AG09319 (cell line): ENCODE results near the gene MFNG.
A peak's percentile ranks its signal among the peaks of the same experiment; 100 is the strongest.

Experiments
- DNase-seq: peaks from one replicate; pipeline ENCODE4 v3.0.0-alpha.2; 2010; ENCODE audit warnings: low read depth; ENCODE audit errors: extremely low read depth
- CTCF ChIP-seq: IDR thresholded peaks from 2 replicates; pipeline ENCODE4 v1.5.1; 2011; ENCODE audit warnings: low read depth, mild to moderate bottlenecking, inconsistent platforms, low read length, moderate library complexity

MFNG gene

GRCh38 chr22:37476389-37477329 lies 9.5 kb downstream of the MFNG start:
- DNase-seq = no peak
- TF ChIP-seq CTCF = no peak

GRCh38 chr22:37474447-37475090 lies 11.6 kb downstream of the MFNG start:
- TF ChIP-seq CTCF = no peak
- DNase-seq = no peak

DNA sequence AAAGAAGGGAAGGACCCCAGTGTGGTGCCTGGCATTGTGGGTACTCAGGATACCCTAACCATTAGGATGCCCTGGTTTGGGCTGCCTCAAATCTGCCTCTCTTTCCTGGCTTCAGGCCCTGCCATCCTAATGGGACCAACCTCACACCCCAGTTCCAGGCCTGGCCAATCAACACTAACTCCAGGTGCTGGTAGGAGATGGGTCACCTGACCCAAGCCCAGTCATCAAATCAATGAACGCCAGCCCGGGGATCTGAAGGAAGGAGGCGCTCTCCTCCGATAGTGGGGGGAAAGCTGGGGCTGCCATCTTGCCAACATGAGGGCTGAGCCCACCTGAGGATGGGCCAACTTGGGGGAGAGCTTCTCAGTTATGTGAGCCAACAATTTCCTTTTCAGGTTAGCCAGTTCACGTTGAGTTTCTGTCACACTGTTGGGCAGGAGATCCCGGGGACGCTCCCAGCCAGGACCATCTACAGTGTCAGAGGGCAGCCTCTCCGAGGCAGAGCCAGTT lies 12.7 kb downstream of the MFNG start:
- no peak for DNase-seq
- TF ChIP-seq CTCF = no peak

DNA sequence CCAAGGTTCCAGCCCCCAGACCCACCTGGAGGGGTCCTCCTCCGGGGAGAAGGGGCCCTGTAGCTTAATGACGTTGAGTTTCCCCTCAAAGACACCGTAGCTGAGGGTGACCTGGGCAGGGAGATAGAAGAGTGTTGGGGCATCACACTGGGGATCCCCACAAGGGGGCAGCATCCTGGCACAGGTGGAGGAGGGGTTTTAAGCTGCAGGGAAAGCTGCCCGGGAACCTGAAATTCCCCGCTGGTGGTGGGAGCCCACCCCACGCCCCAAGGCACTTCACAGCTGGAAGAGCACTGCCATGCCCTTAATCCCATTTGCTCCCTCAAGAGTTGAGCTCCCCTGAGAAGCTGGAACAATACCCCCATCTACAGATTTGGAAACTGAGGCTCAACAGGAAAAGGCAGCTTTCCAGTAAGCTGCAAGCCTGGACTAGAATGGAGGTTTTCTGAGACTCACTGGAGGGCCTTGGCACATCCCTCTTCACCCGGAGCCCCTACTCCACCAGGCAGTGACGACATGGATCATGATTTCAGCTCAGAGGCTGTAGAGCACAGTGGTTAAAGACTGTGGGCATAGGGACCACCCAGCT lies 13.7 kb downstream of the MFNG start:
- peak; percentile 58 for TF ChIP-seq CTCF
- DNase-seq = no peak

GRCh38 chr22:37471727-37472417 lies 14.3 kb downstream of the MFNG start:
- TF ChIP-seq CTCF = no peak
- no peak for DNase-seq

DNA sequence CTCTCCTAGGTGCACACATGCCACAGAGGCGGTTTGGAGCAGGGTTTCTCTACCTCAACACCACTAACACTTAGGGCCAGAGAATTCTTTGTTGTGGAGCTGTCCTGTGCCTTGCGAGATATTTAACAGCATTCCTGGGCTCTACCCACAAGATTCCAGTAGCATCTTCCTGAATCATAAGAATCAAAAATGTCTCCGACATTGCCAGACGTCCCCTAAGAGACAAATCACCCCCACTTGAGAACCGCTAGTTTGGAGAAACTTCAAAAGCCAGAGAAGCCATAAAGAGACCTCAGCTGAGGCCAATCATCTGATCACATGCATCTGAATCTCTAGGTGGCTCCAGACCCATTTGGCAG lies 16.1 kb downstream of the MFNG start:
- TF ChIP-seq CTCF = no peak

More for the DNA sequence above, 16.1 kb downstream of the MFNG start:
- DNase-seq = no peak
